Measurements from ENCODE around the gene ZDHHC22.

GRCh38 chr14:77186911-77187648 lies 45.5 kb upstream of the ZDHHC22 start:
- TF ChIP-seq CTCF (conservative IDR thresholded peaks at IDR 0.05; ENCODE audit: low read depth in 2 of 2) (no peak), EZH2 (IDR thresholded peaks at IDR 0.05; ENCODE audit: low read depth, unreplicated experiment) (no peak), EZH2phosphoT487 (IDR thresholded peaks at IDR 0.05; ENCODE audit: unreplicated experiment) (no peak), POLR2AphosphoS5 (IDR thresholded peaks at IDR 0.05; ENCODE audit: low read depth) (no peak), ZNF331 (CRISPR knock-in tag; IDR thresholded peaks at IDR 0.05; ENCODE audit: low read depth) (no peak), REST (IDR thresholded peaks at IDR 0.05; ENCODE audit: unreplicated experiment) (no peak), CREB1 (CRISPR knock-in tag; IDR thresholded peaks at IDR 0.05; ENCODE audit: low read depth) (no peak), NANOG (IDR thresholded peaks at IDR 0.05; ENCODE audit: borderline replicate concordance) (no peak)
